Effector memory CD4-positive, alpha-beta T cell (primary cell): ENCODE results near the gene GAS7.

Experiments used
- DNase-seq, 3 donors: peaks; one replicate each; pipeline ENCODE4 v3.0.0-alpha.2; 2020
- H3K27ac ChIP-seq: 2 replicates; pipeline ENCODE4 v1.7.0; 2013; ENCODE audit warnings: mild to moderate bottlenecking, low read length, moderate library complexity; ENCODE audit not compliant: insufficient read depth, poor library complexity, severe bottlenecking
- H3K27me3 ChIP-seq: replicated peaks from 2 replicates; pipeline ENCODE4 v1.7.0; 2013; ENCODE audit warnings: mild to moderate bottlenecking, low read length; ENCODE audit not compliant: insufficient read depth, control insufficient read depth, poor library complexity, severe bottlenecking
- H3K36me3 ChIP-seq: 2 replicates; pipeline ENCODE4 v1.7.0; 2013; ENCODE audit warnings: mild to moderate bottlenecking, low read length, moderate library complexity; ENCODE audit not compliant: control insufficient read depth, insufficient read depth
- H3K4me1 ChIP-seq: 2 replicates; pipeline ENCODE4 v1.7.0; 2013; ENCODE audit warnings: low read length, mild to moderate bottlenecking; ENCODE audit not compliant: control insufficient read depth, insufficient read depth, poor library complexity, severe bottlenecking
- H3K4me3 ChIP-seq: 2 replicates; pipeline ENCODE4 v1.7.0; 2013; ENCODE audit warnings: low read length, low read depth, mild to moderate bottlenecking; ENCODE audit not compliant: insufficient read depth, poor library complexity, severe bottlenecking
- H3K9me3 ChIP-seq: 2 replicates; pipeline ENCODE4 v1.7.0; 2013; ENCODE audit warnings: mild to moderate bottlenecking, low read length, moderate library complexity; ENCODE audit not compliant: control insufficient read depth

GAS7 gene

GRCh38 chr17:9958586-9959281 is 239.7 kb downstream of the GAS7 start:
- no peak for DNase-seq
- H3K4me1 ChIP-seq = no peaks in the 10 kb centered on the region
- H3K4me3 ChIP-seq = no peak overlapping the region
- no peaks in the 10 kb centered on the region for H3K27me3 ChIP-seq
- H3K27ac ChIP-seq = no peak overlapping the region
- no peaks in the 10 kb centered on the region for H3K9me3 ChIP-seq
- H3K36me3 ChIP-seq = no peaks in the 10 kb centered on the region

- Histone ChIP-seq H3K27me3 (no peaks in the 10 kb centered on the region), H3K36me3 (no peaks in the 10 kb centered on the region), H3K9me3 (no peaks in the 10 kb centered on the region), H3K4me3 (no peak overlapping the region), H3K4me1 (no peaks in the 10 kb centered on the region), H3K27ac (no peak overlapping the region)
- DNase-seq = no peak
Measured at GRCh38 chr17:9957244-9957643, 241.2 kb downstream of the GAS7 start.

GRCh38 chr17:9956474-9957131 is 241.8 kb downstream of the GAS7 start:
- no peak overlapping the region for H3K27ac ChIP-seq
- no peaks in the 10 kb centered on the region for H3K9me3 ChIP-seq
- no peaks in the 10 kb centered on the region for H3K36me3 ChIP-seq
- H3K27me3 ChIP-seq = no peaks in the 10 kb centered on the region
- H3K4me3 ChIP-seq = no peak overlapping the region
- no peak for DNase-seq
- no peaks in the 10 kb centered on the region for H3K4me1 ChIP-seq

- H3K4me1 ChIP-seq = no peaks in the 10 kb centered on the region
- H3K27me3 ChIP-seq = no peaks in the 10 kb centered on the region
- H3K27ac ChIP-seq = no peak overlapping the region
- H3K36me3 ChIP-seq = no peaks in the 10 kb centered on the region
- DNase-seq = no peak
- no peaks in the 10 kb centered on the region for H3K9me3 ChIP-seq
- H3K4me3 ChIP-seq = no peak overlapping the region
Measured at GRCh38 chr17:9953492-9953891, 244.9 kb downstream of the GAS7 start.

- Histone ChIP-seq H3K36me3 (no peaks in the 10 kb centered on the region), H3K4me1 (no peaks in the 10 kb centered on the region), H3K27me3 (no peaks in the 10 kb centered on the region), H3K27ac (no peak overlapping the region), H3K9me3 (no peaks in the 10 kb centered on the region), H3K4me3 (no peak overlapping the region)
- DNase-seq = no peak
Measured at GRCh38 chr17:9951803-9952202, 246.6 kb downstream of the GAS7 start.

GRCh38 chr17:9948928-9949327 is 249.5 kb downstream of the GAS7 start:
- no peaks in the 10 kb centered on the region for H3K4me1 ChIP-seq
- H3K27ac ChIP-seq = no peak overlapping the region
- DNase-seq = no peak
- H3K27me3 ChIP-seq = no peaks in the 10 kb centered on the region
- H3K4me3 ChIP-seq = no peak overlapping the region
- no peaks in the 10 kb centered on the region for H3K9me3 ChIP-seq
- no peaks in the 10 kb centered on the region for H3K36me3 ChIP-seq

GRCh38 chr17:9944704-9945103 is 253.7 kb downstream of the GAS7 start:
- Histone ChIP-seq H3K27me3 (no peaks in the 10 kb centered on the region), H3K4me1 (no peaks in the 10 kb centered on the region), H3K36me3 (no peaks in the 10 kb centered on the region), H3K4me3 (no peak overlapping the region), H3K27ac (no peak overlapping the region), H3K9me3 (no peaks in the 10 kb centered on the region)
- DNase-seq = no peak

- no peaks in the 10 kb centered on the region for H3K4me1 ChIP-seq
- H3K9me3 ChIP-seq = no peaks in the 10 kb centered on the region
- H3K27me3 ChIP-seq = no peaks in the 10 kb centered on the region
- no peaks in the 10 kb centered on the region for H3K36me3 ChIP-seq
- no peak overlapping the region for H3K4me3 ChIP-seq
- H3K27ac ChIP-seq = no peak overlapping the region
- DNase-seq = no peak
Measured at GRCh38 chr17:9943343-9943742, 255.1 kb downstream of the GAS7 start.

- H3K27me3 ChIP-seq = no peaks in the 10 kb centered on the region
Measured at GRCh38 chr17:9942885-9943284, 255.5 kb downstream of the GAS7 start.

GRCh38 chr17:9941305-9941704 is 257.1 kb downstream of the GAS7 start:
- H3K4me3 ChIP-seq = no peak overlapping the region
- no peaks in the 10 kb centered on the region for H3K4me1 ChIP-seq
- DNase-seq = no peak
- H3K27ac ChIP-seq = no peak overlapping the region
- no peaks in the 10 kb centered on the region for H3K36me3 ChIP-seq
- no peaks in the 10 kb centered on the region for H3K9me3 ChIP-seq
- no peaks in the 10 kb centered on the region for H3K27me3 ChIP-seq

More at GRCh38 chr17:9942885-9943284, 255.5 kb downstream of the GAS7 start:
- H3K36me3 ChIP-seq = no peaks in the 10 kb centered on the region
- H3K9me3 ChIP-seq = no peaks in the 10 kb centered on the region
- no peaks in the 10 kb centered on the region for H3K4me1 ChIP-seq
- no peak overlapping the region for H3K4me3 ChIP-seq
- H3K27ac ChIP-seq = no peak overlapping the region
- no peak for DNase-seq
